Hindlimb muscle (tissue), 1 donor: Measurements from ENCODE around the gene MRTFB. TPM values are rescaled to one million over a fixed set of nuclear protein-coding genes. Genes with fewer than 3 reads are reported as not detected.

Experiments used
- DNase-seq: peaks from one replicate; pipeline ENCODE4 v3.0.0-alpha.2; 2013
- polyA plus RNA-seq: library from polyadenylated mRNA; unstranded; fragments of 120-200 nt; gene quantifications from one replicate; pipeline ENCODE4 v1.2.1, GENCODE V29; 2013; ENCODE audit not compliant: insufficient read length

The MRTFB gene
- polyA plus RNA-seq, 1 donor = 20.2 TPM

DNA sequence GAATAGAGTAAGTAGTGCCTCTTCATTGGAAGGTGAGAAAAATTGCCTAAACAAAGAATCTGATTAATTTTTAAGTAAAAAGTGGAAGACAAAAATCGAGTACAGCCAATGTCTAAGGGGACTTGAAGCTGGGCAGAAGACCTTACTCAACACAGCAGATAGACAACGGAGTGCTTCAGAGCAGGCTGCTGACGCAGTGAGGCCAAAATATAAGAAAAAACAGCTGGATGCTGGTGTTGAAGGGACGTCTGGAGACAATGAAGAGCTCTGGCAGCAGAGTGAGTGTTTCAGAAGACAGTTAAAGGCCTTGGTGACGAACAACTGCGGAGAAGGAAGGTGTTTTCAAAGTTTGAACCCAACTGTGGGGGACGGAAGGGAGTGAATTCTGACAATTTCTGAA, 169.8 kb downstream of the MRTFB start:
- no peak for DNase-seq

DNA sequence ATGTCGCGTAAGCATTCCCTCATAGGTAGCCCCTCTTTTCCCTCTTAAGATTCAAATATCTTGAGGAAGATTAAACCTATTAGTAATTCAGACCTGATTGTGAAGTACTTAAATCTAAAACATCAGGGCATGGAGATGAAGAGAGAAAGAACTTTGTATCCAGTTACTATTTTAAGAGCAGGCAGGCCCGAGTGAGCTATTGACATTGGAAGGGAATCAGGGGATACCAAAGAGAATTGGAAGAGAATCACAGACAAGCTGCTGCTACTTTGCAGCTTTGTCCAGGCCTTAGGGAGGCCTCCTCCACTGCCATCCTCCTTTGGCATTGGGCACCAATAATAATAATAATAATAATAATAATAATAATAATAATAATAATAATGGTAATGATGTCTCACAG, 170.5 kb downstream of the MRTFB start:
- DNase-seq = no peak

DNA sequence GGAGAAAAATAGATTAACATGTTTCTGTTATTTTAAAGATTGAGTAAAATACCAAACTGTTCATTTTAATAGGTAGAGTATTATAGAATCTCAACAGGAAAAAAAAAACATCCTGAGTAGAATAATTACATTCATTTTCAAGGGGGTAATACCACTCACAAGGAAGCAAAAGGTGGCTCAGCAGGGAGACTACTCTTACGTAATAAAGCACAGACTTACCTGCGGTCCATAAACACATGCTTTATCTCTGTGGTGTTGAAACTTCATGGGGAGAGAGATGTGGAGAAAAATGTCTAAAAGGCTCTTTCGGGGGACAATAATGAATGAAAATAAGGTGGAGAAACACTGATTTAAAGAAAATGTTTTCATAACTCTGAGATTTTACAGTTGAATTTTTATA, 171.7 kb downstream of the MRTFB start:
- no peak for DNase-seq

DNA sequence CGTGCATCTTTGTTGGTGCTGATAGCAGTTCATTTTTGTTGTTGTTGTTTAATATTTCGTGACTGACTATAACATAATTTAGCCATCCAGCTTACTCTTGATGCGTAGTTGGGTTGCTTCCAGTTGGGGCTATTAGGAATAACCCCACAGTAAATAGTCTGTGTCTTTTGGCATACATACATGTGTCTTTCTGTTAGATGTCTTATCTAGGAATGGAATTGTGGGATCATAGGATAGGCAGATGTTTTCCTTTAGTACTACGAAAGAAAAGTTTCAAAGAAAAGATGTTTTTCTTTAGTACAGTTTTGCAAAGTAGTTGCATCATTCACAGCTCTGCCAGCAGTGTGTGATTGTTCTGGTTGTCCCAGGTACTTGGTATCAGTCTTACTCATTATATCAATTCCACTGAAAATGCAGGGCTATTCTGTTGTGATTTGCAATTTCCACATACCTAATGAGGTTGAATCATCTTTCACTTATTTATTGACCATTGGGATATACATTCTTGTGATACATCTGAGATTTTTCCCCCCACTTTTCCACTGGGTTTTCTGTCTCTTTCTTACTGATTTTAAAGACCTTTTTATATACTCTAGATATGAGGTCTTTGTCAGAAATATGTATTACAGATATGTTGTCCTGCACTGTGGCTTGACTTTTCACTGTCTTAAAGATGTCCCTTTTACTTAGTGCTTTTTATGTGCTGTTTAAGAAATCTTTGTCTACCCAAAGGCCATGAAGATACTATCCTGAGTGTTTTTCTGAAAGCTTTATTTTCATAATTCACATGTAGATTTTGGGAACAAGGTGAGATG, 173.3 kb downstream of the MRTFB start:
- DNase-seq = no peak

DNA sequence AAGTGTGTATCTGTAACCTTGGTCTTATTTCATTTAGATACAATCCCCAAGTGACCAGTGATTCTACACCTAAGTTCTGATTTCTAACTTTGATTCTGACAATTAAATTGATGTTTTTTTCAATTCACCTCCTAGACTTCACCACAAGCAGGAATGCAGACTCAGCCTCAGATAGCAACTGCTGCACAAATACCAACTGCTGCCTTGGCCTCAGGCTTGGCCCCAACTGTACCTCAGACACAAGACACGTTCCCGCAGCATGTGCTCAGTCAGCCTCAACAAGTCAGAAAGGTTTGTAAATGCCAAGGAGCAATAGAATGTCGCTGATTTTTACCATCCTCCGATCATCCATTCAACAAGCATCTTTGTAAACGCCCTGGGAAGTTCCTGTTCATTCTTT, 177.7 kb downstream of the MRTFB start:
- DNase-seq = no peak

DNA sequence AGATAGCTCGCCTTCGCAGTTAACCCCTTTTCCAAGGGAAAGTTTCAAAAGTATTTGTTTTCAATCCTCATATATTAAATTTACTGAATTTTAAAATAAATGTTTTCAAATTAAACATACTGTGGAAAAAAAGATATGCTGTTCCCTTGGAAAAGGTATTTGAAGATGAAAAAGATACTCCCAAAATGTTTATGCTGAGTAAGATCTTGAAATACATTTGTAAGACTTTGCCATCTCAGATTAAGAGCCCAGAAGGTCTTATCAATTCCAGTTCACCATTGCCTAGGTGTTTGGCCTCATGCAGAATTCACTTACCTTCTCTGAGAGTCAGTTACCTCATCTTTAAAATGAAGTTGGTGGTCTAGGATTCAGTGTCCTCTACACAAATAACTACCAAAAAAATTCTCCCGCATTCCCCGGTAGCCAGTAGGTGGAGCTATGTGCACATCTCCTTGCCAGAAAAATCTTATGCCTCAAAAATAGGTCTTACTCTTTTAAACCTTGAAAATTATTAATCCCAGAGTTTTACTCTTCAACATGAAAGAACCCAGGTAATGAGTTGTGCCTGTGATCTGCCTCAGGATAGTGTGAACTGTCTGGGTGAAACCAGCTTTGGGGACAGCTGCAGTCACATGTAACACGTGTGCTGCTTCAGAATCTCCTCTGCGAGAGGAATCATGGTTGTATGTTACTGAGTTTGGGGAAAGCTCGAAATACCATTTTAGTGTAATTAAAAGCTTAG, 178.3 kb downstream of the MRTFB start:
- peak; percentile 46 for DNase-seq

DNA sequence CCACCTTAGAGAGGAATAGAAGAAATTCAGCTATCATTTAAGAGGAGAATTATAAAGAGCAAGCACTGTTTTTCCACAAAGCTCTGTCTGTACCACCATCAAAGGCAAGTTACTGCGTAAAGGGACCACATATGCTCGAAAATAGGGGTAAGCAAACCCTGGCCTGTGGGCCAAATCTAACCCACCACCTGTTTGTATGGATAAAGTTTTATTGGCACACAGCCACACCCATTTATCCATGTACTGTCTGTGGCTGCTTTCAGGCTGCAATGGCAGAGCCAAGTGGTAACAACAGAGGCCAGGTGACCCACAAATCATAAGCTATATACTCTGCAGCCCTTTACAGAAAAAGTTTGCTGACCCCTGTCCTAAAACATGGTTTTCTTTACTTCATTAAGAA, 180.3 kb downstream of the MRTFB start:
- no peak for DNase-seq

DNA sequence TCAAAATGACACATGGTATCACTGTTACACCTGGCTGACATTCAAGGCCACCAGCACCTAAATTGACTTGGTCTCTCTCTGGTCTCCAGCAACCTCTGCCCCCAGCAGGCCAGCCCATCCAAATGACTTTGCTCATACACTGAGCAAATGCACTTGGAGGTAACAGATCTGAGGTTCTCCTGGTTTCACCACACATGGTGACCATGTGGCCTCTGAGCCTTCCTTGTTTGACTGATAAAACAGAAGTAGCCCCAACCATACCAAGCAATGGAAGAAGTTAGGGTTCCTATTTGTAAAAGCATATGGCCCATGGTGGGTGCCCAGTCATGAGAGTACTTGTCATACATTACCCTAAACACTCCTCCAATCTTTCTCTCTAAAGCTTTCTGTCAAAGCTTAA, 181.7 kb downstream of the MRTFB start:
- no peak for DNase-seq

DNA sequence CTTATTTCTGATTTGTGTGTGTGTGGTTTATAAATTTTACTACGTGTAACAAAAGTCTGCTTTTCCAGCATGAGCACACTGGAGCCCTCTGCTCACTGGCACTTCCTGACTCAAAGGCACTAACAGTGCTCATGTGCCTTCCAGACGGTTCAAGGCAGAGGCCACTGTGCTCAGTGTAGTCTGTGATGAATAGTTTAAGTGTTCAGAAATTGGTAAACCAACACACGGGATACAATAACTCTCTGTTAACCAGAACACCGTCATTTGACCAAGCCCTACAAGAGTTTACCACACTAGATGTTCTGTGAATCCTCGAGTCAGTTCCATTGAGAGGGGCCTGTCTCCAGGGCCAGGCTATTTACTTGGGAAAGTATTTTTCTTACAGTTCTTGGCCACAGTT, 191.9 kb downstream of the MRTFB start:
- no peak for DNase-seq

DNA sequence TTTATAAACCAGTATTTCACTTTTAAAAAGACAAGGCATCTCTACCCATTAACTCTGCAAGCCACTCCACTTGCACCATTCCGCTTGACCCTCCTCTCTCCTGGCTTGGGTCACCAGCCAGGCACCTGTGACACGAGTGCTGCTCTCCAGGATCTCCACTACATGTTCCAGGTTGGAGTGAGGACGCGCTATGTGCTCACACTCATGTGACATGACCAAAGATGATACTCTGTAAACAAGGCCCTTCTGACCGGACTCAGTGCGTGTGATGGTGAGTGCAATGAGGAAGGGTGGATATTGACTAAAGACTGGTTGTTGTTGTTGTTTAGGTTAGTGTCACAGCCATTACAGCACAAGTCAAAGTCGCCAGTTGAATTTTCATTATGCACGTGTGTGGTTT, 192.7 kb downstream of the MRTFB start:
- no peak for DNase-seq

DNA sequence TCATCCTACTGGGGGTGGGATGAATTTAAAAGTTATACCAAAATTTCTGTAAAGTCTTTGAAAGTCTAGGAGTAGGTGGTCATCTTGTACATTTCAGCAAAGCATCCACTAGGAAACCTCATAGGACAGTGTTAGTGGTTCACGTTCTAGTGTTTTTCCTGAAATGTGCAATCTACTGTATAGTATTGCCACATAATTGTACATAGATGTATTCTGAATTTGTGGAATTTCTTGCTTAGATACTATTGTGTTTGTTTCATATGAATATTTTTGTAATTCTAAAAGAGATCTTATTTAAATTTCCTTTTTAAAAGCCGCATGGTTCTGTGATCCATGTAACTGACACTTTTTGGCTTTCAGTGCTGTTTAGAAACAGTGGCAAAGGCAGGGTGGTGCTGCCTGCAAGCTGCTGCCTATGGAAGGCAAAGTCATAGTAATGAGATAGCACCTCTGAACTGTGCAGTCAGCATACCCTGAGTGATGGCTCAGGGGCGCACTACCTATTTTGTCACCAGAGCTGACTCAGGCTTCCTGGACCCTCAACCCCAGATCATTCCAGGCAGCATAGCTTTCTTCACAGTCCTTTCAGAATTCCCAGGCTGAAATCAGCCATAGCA, 193.3 kb downstream of the MRTFB start:
- DNase-seq = no peak

DNA sequence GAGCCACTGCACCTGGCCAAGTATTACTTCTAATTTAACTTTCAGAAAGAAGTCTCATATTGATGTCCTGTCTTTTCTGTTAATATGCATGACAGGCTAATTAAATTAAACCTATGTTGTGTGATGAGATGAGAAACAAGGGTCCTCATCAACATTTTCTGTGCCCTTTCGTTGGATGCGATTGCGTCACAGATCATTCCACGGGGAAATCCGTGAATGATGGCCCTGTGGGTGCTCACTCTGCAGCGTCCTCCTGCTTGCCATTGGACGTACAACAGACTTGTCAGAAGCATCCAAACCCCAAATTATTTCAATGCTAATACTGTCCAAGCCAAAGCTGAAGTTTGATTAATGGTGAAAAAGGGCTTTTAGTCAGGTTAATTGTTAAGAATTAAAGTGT, 197.0 kb downstream of the MRTFB start:
- no peak for DNase-seq

DNA sequence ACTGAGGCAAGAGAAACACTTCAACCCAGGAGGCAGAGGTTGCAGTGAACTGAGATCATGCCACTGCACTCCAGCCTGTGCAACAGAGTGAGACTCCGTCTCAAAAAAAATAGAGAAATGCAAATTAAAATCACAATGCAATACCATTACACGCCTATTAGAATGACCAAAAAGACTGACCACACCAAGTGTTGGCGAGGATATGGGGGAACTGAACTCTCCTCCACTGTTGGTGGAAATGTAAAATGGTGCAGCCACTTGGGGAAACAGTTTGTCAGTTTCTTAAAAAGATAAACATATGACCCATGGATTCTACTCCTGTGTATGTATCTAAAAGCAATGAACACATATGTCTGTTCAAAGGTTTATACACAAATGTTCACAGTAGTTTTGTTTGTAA, 204.8 kb downstream of the MRTFB start:
- no peak for DNase-seq

DNA sequence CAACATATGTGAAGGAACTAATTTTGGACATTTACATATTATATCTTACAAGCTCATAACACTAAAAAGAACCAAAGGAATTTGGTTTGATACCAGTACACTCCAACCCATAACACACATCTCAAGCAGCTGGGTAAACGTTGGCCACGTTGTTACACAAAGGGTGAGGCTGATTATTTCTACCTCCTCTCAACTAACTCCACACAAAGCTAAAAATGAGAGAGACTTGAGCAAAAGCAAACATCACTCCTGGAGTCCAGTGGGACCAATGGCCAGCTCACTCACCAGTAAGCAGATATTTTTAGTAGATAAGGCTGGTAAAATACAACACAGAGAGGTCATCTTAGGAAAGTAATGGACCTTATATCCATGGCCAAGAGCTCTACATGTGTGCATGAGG, 207.6 kb downstream of the MRTFB start:
- no peak for DNase-seq

DNA sequence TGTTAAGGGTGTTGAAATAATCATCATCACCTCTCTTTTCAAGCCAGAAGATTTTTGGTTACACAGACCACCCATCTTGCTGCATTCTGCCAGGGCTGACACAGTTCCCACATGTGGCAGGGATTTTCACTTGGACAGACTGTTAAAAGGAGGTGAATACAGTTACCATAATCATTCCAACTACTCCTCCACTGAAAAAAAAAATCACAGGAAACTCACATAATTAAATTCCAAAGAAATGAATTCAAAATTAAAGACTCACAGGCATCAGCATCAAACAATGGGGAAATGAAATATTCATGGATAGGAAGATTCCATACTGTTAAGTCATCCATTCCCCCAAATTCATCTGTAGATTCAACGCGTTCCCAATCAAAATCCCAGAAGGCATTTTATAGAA, 209.4 kb downstream of the MRTFB start:
- DNase-seq = no peak

DNA sequence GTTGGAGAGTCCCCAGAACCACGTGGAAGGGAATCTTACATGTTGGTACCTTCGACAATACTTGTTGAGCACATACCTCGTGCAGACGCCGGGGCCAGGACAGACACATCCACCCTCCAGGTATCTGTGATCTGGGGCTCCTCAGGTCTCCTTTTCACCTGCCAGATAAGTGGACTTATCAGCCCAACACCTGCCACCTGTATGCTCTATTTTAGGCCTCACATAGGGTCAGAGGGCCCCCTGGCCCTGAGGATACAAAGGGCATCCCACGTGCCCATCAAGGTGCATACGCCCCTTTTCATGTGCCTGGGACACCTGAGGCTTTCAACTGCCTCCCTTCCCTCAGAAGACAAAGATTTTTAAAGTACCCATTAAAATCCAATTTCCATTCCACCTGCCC, 212.7 kb downstream of the MRTFB start:
- DNase-seq = no peak

DNA sequence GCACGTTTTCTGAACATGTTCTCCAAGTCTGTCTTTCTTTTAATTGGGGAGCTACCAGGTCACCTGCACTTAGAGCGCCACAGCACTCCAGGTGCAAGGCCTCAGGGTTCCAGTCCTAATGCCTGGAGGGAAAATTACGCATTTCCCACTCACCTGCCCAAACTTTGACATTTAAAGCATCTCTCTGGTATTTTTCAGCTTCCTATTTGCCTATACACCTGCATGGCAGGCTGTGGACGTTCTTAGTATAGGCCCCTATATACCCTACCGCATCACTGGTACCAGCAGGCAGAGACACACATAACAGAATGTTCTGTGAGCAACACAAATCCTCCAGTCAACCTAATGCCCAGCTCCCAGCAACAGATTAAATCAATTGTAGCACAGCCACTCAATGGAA, 213.3 kb downstream of the MRTFB start:
- no peak for DNase-seq

DNA sequence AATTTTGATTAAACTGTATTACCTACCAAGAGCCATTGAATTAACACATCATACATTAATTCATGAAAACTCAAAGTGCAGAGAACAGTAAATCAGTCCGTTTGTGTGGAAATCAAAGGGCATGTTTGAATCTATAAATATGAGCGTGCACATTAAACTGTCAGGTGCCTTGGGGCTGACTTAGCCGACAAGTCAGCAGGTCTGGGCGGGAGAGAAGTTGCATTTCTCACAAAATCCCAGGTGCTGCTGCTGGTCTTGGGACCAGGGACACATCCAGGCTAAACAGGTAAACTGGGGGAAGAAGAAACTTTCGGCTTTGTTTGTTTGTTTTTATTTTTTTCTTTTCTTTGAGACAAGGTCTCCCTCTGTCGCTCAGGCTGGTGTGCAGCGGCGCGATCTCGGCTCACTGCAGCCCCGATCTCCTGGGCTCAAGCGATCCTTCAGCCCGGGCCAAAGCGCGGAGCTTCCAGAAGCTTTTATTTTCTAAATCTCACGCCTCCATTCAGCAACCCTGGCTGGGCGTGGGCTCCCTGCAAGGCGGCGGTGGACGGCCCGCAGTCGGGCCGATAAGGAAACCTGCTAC, 213.9 kb downstream of the MRTFB start:
- DNase-seq = no peak

DNA sequence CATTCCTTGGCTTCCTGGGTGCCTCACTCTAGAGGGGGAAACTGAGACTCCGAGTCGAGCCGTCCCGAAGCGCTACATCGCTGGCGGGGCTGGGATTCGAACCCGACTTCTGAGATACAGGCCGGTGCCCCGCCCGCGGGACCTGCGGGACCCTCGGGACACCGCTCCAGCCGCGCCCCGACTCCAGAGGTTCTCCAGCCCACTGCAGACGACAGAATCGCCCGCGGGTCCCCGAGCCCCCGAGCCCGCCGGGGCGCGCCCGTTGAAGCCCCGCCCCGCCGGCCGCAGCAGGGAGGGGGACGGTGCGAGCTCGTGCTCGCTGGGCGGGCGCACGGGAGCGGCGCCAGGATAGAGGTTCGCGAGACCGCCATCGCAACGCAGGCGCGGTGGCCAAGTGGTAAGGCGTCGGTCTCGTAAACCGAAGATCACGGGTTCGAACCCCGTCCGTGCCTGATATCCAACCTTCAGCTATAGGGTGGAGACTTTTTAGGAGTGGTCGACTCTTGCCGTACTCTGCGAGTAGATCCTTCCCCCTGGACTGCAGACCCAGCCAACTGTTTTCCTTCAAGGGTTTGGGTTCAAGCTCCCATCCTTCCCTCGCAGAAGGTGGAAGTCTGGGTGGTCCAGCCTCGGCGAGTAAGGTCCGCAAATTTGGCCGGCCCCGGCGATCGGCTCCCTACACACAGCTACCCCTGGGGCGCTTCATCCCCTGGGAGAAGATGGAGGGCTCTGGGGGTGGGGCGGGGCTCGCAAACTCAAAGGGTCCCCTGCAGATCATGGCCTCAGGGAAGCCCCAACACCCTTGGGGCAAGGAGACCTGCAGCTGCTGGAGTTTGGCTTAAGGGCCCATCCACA, 214.6 kb downstream of the MRTFB start:
- DNase-seq = peak; percentile 98

DNA sequence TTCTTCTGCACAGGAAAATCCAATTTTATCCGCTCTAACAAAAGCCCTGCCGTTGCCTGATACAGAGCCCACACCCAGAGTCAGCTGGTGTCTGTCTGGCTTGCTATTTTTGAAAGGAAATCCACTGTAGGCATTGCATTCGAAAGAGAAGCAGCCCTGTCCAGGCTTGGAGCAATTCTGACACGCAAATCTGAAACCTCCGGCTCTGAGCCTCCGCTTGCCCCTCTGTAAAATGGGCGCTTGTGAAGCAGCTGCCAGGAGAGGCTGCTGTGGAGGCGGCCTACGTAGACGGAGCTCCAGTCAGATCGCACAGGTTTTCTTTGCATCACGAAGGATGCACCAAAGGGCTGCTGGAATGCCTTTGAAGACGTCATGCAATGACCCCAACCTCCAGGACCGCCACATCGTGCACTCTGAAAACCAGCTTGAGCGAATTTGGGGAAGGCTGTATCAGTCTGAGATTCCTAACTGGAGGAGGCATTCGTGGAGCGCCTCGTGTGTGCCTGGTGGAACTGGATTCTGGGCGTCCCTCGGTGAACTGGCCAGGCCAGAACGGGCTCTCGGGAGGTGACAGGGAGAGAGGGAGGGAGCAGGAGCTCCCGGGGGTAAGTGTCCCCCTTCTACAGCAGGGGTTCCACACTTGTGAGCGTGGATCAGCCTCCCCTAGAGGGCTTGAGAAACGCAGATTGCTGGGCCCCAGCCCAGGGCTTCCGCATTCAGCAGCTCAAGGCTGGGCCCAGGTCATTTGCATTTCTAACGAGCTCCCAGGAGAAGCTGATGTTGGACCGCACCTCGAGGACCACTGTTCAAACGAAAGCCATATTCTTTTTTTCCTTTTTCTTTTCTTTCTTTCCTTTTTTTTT, 215.5 kb downstream of the MRTFB start:
- DNase-seq = peak; percentile 73

DNA sequence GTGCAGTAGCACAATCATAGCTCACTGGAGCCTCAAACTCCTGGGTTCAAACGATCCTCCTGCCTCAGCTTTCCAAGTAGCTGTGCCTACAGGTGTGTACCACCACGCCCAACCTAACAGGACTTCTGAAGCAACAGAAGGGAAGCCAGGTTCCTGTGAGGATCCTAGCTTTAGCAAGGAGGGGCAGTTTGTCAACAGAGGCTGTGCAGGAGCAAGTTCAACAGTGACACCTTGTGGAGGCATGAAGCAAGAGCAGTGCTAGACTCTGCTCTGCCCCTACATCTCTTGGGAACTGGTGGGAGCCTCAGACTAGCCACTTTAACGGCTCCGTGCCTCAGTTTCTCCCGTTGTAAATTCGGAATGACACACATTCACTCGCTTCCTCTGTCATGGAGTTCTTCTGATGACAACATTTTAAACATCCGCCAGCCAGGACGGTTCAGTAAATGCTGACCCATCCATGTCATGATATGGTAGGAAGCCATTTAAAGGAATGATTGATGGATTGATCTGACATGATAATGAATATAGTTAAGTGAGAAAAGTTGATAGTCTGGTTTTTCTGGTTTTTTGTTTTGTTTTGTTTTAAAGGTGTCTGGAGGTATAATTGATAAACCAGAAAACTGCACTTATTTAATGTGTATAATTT, 218.7 kb downstream of the MRTFB start:
- DNase-seq = no peak
